Brain pericyte (primary cell): ENCODE data around the gene TTC33.
"Not testable (repeated sequence)": the region's sequence is repeated elsewhere in the genome, so short reads cannot be mapped to it uniquely, and the experiment has no call there.

Experiments
- DNase-seq: peaks from one replicate; pipeline ENCODE4 v3.0.0-alpha.2; 2012; ENCODE audit warnings: low read depth, low spot score

TTC33 gene

DNA sequence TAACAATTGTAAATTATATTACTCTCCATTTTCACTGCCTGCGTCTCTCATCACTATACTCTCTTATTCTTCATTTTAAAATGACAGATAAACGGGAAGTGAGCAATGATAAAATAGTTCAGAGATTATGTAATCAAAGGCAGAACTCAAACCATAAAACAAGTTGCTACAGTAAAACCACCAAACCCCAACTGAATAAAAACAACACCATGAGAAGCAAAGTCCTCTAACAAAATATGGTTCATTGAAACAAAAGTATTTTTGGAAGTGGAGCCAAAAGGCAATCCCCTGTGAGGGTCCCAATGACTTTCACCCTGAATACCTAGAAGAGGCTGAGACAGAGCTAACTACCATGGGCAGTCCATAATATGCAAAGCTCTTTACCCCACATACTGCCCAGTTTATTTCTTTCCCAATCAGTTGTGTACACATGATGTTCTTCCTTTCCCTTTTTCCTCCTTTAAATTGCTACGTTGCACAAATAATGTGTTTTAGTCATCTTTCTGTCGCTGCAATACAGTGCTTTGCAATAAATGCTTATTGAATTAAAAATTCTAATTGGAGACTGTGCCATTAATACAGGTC is 140.1 kb downstream of the TTC33 start:
- DNase-seq = no peak

DNA sequence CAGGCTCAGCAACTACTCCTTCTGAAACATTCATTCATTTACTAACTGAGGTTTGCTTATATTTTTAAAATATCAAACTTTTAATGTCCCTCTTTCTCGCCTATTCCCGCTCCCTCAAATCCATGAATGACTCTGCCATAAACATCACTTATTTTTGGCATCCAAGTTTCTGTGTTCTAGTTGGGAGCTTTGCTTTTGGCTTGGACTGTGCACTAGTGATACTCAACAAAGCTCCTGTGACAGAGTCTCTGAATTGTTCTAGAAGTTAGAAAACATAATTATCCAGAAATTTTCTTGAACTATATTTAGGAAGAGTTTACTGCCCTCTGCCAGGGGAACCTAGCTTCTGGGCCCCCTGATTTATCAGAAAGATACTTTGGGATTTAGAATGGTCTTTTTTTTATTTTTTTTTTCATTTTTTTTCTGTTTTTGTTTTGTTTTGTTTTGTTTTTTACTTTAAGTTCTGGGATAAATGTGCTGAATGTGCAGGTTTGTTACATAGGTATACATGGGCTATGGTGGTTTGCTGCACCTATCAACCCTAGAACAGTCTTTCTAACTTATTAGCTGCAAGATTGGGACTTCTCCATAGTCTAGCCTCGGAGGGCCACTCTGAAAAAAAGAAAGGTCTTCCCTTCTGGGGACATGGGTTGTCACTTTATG is 140.7 kb downstream of the TTC33 start:
- no peak for DNase-seq

GRCh38 chr5:40614466-40614865 is 141.3 kb downstream of the TTC33 start:
- DNase-seq = no peak

DNA sequence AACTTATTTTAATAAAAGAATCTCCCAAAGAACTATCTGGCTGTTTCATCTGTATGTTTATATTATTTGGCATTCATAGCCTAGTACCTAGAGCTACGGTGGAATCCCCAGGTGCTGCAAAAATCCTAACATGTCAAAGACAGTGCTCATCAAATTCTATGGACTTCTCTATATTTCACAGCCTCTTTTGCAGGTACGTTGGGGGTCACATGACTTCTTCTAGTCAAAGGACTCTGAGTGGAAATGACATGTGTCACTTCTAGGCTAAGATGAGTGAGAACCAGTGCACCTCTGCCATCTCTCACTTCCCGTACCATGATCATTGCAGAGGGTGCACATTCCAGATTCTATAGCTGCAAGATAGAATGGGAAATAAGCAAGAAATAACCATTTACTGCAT is 148.6 kb downstream of the TTC33 start:
- DNase-seq = no peak

GRCh38 chr5:40606077-40606765 is 149.5 kb downstream of the TTC33 start:
- no peak for DNase-seq

DNA sequence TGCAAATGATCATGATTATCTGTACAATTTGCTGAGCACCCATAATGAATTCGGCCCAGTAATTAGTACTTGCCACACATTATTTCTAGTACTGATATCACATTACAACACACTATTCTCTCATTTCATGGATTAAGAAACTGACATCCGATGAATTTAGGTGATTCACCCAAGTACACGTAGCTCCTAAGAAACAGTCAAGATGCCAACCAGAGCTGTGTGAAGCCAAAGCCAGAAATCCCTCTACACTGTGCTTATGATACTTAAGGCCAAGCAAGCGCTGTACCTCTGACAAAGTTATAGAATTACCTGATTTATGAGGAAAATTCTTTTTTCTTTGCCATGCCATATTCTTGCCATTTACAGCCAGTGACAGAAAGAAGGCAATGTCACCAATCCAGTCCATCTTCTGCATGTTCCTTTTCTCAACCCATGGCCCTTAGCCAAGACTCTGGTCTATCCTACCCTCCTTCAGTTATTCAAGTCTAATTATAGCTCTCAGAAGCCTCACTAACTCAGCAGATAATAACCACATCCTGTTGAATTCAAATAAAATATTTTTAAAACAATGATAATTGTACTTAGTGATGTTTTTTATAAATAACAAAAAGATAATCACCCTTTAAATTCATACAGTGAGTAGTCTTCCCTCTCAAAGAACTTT is 150.3 kb downstream of the TTC33 start:
- DNase-seq = no peak

GRCh38 chr5:40603378-40603777 is 152.4 kb downstream of the TTC33 start:
- no peak for DNase-seq

- DNase-seq = no peak
Observed at GRCh38 chr5:40601198-40601868, 154.4 kb downstream of the TTC33 start.

DNA sequence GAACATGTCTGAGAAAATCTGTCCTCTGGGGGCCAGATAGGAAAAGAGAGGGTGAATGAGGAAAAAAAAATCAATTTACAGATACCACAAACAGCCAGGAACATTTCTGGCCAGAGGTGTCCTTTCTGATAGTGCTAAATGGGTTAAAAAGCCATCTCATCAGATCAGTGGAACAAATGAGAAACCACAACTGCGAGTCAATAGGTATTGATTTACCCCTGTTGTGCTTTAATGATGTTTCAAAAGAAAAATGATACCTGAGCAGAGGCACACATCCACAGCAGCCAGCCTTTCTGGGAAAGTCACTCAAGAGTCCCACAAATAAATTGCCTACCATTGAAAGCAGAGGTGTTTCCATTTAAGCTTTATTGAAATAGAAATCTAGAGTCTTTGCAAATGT is 155.4 kb downstream of the TTC33 start:
- DNase-seq = no peak

DNA sequence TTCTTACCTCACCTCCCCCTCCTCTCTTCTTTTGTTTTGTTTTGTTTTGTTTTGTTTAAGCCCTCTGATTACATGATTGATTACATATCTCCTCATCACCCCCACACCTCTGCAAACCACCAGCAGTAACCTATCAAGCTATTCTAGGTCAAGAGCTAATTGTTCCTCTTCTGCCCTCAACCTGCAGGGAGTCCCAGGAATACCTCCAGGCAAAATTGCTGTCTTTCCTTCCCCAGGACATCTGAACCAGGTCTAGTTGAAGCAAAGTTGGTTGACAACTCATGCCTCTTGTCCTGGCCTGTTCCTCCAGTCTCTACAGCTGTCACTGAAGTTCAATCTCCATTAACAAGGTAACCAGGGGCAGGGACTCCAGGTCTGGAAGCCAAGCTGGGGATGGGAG is 156.1 kb downstream of the TTC33 start:
- no peak for DNase-seq

GRCh38 chr5:40594811-40595210 is 160.9 kb downstream of the TTC33 start:
- no peak for DNase-seq

GRCh38 chr5:40591727-40592396 is 163.9 kb downstream of the TTC33 start:
- DNase-seq = not testable (repeated sequence)

DNA sequence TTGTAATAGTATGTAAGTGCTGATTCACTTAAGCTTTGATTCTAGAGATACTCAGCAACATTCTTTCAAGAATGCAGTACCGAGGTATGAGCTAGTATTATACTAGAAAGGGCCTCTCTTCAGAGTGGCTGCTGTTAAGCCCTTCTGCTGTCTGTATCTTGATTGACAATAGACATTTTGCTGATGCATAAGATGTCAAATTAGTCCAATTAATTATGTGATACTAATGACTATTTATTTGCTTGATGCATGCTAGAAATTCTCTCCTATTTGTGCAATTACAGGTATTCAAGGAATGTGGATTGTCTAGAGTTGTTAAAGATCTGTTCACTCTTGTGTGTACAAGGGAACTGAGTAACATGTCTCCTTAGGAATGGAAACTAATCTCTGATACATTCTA is 168.4 kb downstream of the TTC33 start:
- no peak for DNase-seq

- no peak for DNase-seq
Observed at GRCh38 chr5:40585537-40586267, 170.1 kb downstream of the TTC33 start.

- DNase-seq = no peak
Observed at GRCh38 chr5:40584054-40584453, 171.7 kb downstream of the TTC33 start.

- DNase-seq = no peak
Observed at GRCh38 chr5:40578501-40579451, 177.0 kb downstream of the TTC33 start.

DNA sequence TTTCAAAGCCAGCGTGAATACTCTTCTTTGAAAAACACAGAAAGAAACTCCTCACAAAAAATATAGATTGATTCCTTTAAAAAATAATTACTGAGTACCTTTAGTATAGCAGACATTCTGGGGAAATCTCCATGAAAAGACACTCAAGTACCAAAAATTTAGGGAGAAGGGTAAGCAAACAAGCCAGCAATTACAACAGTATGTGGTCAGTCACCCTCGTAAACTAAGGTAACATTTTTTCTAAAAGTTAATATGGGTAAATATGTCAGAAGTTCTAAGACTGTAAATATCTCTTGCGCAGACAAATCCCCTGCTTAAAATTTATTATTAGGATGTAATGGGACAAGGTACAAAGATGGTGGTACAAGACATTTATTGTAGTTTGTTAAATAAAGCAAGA is 178.0 kb downstream of the TTC33 start:
- DNase-seq = no peak

DNA sequence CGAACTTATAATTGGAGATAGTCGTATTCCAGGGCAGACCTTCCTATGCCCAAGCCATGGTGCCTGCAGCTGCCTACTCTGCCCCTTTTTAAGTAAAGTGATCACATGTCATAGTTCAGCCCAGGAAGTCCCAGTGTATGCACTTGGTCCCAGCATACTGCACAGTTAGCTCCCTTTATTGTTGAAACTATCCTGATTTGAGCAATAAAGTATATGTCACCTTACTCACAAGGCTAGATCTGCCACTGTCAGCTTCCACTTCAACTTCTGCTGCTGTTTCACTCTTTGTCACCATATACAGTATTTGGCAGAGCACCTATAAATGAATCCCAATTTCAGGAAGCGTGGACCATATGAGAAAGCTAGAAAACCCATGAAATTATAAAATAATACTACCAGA is 179.8 kb downstream of the TTC33 start:
- DNase-seq = no peak

- no peak for DNase-seq
Observed at GRCh38 chr5:40575411-40575810, 180.3 kb downstream of the TTC33 start.

- DNase-seq = peak; percentile 61
Observed at GRCh38 chr5:40572937-40573336, 182.8 kb downstream of the TTC33 start.
